Measurements from ENCODE around the gene SLC19A3. TPM values are rescaled to one million over a fixed set of nuclear protein-coding genes. Genes with fewer than 3 reads are reported as not detected.

SLC19A3 gene
- total RNA-seq, 1 donor from 2014 or later = 0.14 TPM

DNA sequence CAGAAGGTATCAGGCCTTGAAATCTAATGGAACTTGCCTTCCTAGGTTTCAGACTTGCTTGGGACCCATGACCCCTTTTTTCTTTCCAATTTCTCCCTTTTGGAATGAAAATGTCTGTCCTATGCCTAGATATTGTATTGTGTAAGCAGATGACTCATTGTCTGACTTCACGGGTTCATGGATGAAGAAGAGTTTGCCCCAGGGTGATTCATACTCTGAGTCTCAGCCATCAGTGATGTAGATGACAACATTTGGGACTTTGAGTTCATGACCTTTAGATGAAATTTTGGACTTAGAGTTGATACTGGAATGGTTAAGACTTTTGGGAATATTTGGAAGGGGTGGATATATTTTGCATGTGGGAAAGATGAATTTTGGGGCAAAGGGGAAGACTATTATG, 62.4 kb downstream of the SLC19A3 start:
- H3K36me3 ChIP-seq (ENCODE audit: insufficient read depth, low read length) = no peaks in the 10 kb centered on the region
- Mint-ChIP-seq H3K9me3 (ENCODE audit: unreplicated experiment) (peaks cover 2% of the 10 kb centered on the region), H3K27me3 (ENCODE audit: low read depth, unreplicated experiment) (no peaks in the 10 kb centered on the region), H3K4me3 (ENCODE audit: unreplicated experiment) (no peak overlapping the region), H3K36me3 (ENCODE audit: low read depth, unreplicated experiment) (no peaks in the 10 kb centered on the region), H3K27ac (ENCODE audit: unreplicated experiment) (no peak overlapping the region), H3K4me1 (ENCODE audit: low read depth, unreplicated experiment) (peaks cover 5% of the 10 kb centered on the region)
- TF ChIP-seq CTCF (IDR thresholded peaks at IDR 0.05; ENCODE audit: insufficient read depth, low read depth, low read length) = no peak
- no peak for TF ChIP-seq EZH2 (IDR thresholded peaks at IDR 0.05; ENCODE audit: insufficient read depth, low read length)
- no peaks in the 10 kb centered on the region for H4K20me1 ChIP-seq (ENCODE audit: insufficient read depth, low read length)
- peak; percentile 84 for FAIRE-seq
- H3K79me2 ChIP-seq (ENCODE audit: insufficient read depth, low read length) = no peaks in the 10 kb centered on the region
- peak overlapping the region; percentile 21 for H3K27ac ChIP-seq (ENCODE audit: low read depth, low read length)
- no peak overlapping the region for H3K9ac ChIP-seq (ENCODE audit: low read length)
- peak; percentile 87 for DNase-seq (ENCODE audit: low read depth)
- no peaks in the 10 kb centered on the region for H3K9me3 ChIP-seq (ENCODE audit: insufficient read depth, low read depth, low read length)
- H3K4me2 ChIP-seq (ENCODE audit: low read length) = no peak overlapping the region
- H3K4me3 ChIP-seq (ENCODE audit: insufficient read depth, low read depth, low read length) = no peak overlapping the region
- no peaks in the 10 kb centered on the region for H3K27me3 ChIP-seq (ENCODE audit: insufficient read depth, low read length)
- H3K4me1 ChIP-seq (ENCODE audit: insufficient read depth, low read length) = peaks cover 7% of the 10 kb centered on the region
- H2AFZ ChIP-seq (ENCODE audit: low read depth, low read length) = no peak overlapping the region

GRCh38 chr2:227654426-227654825, 63.4 kb downstream of the SLC19A3 start:
- Histone ChIP-seq H3K27me3 (ENCODE audit: insufficient read depth, low read length) (no peaks in the 10 kb centered on the region), H3K27ac (ENCODE audit: low read depth, low read length) (no peak overlapping the region), H3K9ac (ENCODE audit: low read length) (no peak overlapping the region), H3K79me2 (ENCODE audit: insufficient read depth, low read length) (no peaks in the 10 kb centered on the region), H3K4me3 (ENCODE audit: insufficient read depth, low read depth, low read length) (no peak overlapping the region), H2AFZ (ENCODE audit: low read depth, low read length) (no peak overlapping the region), H3K4me1 (ENCODE audit: insufficient read depth, low read length) (peaks cover 7% of the 10 kb centered on the region), H3K4me2 (ENCODE audit: low read length) (no peak overlapping the region), H3K36me3 (ENCODE audit: insufficient read depth, low read length) (no peaks in the 10 kb centered on the region), H3K9me3 (ENCODE audit: insufficient read depth, low read depth, low read length) (no peaks in the 10 kb centered on the region), H4K20me1 (ENCODE audit: insufficient read depth, low read length) (no peaks in the 10 kb centered on the region)
- Mint-ChIP-seq H3K9me3 (ENCODE audit: unreplicated experiment) (peaks cover 2% of the 10 kb centered on the region), H3K4me1 (ENCODE audit: low read depth, unreplicated experiment) (peaks cover 5% of the 10 kb centered on the region), H3K27me3 (ENCODE audit: low read depth, unreplicated experiment) (no peaks in the 10 kb centered on the region), H3K4me3 (ENCODE audit: unreplicated experiment) (no peak overlapping the region), H3K36me3 (ENCODE audit: low read depth, unreplicated experiment) (no peaks in the 10 kb centered on the region), H3K27ac (ENCODE audit: unreplicated experiment) (peak overlapping the region; percentile 27)
- peak; percentile 23 for FAIRE-seq
- no peak for DNase-seq (ENCODE audit: low read depth)
- TF ChIP-seq CTCF (IDR thresholded peaks at IDR 0.05; ENCODE audit: insufficient read depth, low read depth, low read length) (no peak), EZH2 (IDR thresholded peaks at IDR 0.05; ENCODE audit: insufficient read depth, low read length) (no peak)

DNA sequence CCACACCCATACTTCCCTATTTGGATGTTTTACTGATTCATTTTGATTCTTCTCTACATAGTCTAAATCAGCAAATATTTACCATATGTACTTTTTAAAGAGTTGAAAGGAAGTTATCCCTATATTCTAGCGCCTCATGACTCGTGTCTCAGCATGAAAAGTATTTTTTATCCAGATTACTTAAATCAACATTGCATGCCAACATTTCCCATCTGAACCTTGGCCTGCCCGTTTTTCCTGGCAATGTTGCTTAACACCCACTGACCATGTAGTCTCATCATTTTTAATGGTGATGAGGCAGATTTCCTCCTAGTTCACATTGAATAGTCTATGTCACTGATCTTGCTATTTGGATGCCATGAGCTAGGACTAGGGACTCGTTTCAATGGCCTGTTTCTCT, 64.4 kb downstream of the SLC19A3 start:
- Mint-ChIP-seq H3K36me3 (ENCODE audit: low read depth, unreplicated experiment) (no peaks in the 10 kb centered on the region), H3K4me1 (ENCODE audit: low read depth, unreplicated experiment) (peaks cover 5% of the 10 kb centered on the region), H3K9me3 (ENCODE audit: unreplicated experiment) (peaks cover 2% of the 10 kb centered on the region)

More for the DNA sequence above, 64.4 kb downstream of the SLC19A3 start:
- Histone ChIP-seq H3K27ac (ENCODE audit: low read depth, low read length) (no peak overlapping the region), H4K20me1 (ENCODE audit: insufficient read depth, low read length) (no peaks in the 10 kb centered on the region), H3K4me3 (ENCODE audit: insufficient read depth, low read depth, low read length) (no peak overlapping the region), H3K79me2 (ENCODE audit: insufficient read depth, low read length) (no peaks in the 10 kb centered on the region), H3K4me2 (ENCODE audit: low read length) (no peak overlapping the region), H3K36me3 (ENCODE audit: insufficient read depth, low read length) (no peaks in the 10 kb centered on the region), H2AFZ (ENCODE audit: low read depth, low read length) (no peak overlapping the region), H3K4me1 (ENCODE audit: insufficient read depth, low read length) (peaks cover 7% of the 10 kb centered on the region), H3K9me3 (ENCODE audit: insufficient read depth, low read depth, low read length) (no peaks in the 10 kb centered on the region), H3K27me3 (ENCODE audit: insufficient read depth, low read length) (no peaks in the 10 kb centered on the region), H3K9ac (ENCODE audit: low read length) (no peak overlapping the region)
- FAIRE-seq (no peak), DNase-seq (ENCODE audit: low read depth) (peak; percentile 15)
- no peaks in the 10 kb centered on the region for H3K27me3 Mint-ChIP-seq (ENCODE audit: low read depth, unreplicated experiment)
- no peak for TF ChIP-seq CTCF (IDR thresholded peaks at IDR 0.05; ENCODE audit: insufficient read depth, low read depth, low read length)
- TF ChIP-seq EZH2 (IDR thresholded peaks at IDR 0.05; ENCODE audit: insufficient read depth, low read length) = no peak
- H3K4me3 Mint-ChIP-seq (ENCODE audit: unreplicated experiment) = no peak overlapping the region
- H3K27ac Mint-ChIP-seq (ENCODE audit: unreplicated experiment) = no peak overlapping the region

All from astrocyte (in vitro differentiated cells and primary cell).